Stimulated activated CD8-positive, alpha-beta memory T cell treated with anti-CD3 and anti-CD28 coated beads, Interleukin-7, amount 100 ng/mL, for 48 hours (primary cell): ENCODE results near the gene SCAMP4.

ENCODE experiments used
- DNase-seq, 2 donors: peaks; one replicate each; pipeline ENCODE4 v3.0.0-alpha.2; 2020; ENCODE audit warnings: low read depth in 1 of 2; ENCODE audit errors: extremely low read depth in 1 of 2

Gene SCAMP4

GRCh38 chr19:1905110-1905862 lies at the start of gene SCAMP4, which contains the start of gene ADAT3:
Gene SCAMP4 (plus strand): TSS chr19:1905399. CDS start chr19:1915020, 9,621 bp downstream.
Gene ADAT3 (plus strand): TSS chr19:1905399. CDS start chr19:1912048, 6,649 bp downstream.
- DNase-seq: peak; percentile 98 to 99

- no peak for DNase-seq
Observed at GRCh38 chr19:1855828-1856255, 49.4 kb upstream of the SCAMP4 start.

- DNase-seq: no peak
Observed at GRCh38 chr19:1856345-1856697, 48.9 kb upstream of the SCAMP4 start.

- no peak for DNase-seq
Observed at GRCh38 chr19:1856698-1857603, 48.2 kb upstream of the SCAMP4 start.

- DNase-seq: no peak
Observed at GRCh38 chr19:1857648-1858326, 47.4 kb upstream of the SCAMP4 start.

- DNase-seq: no peak
Observed at GRCh38 chr19:1858412-1859081, 46.7 kb upstream of the SCAMP4 start.

GRCh38 chr19:1859331-1859781 lies 45.8 kb upstream of the SCAMP4 start:
- DNase-seq: no peak

GRCh38 chr19:1860042-1860775 lies 45.0 kb upstream of the SCAMP4 start:
- DNase-seq: no peak

GRCh38 chr19:1860821-1861598 lies 44.2 kb upstream of the SCAMP4 start:
- DNase-seq: no peak

- DNase-seq: no peak
Observed at GRCh38 chr19:1861599-1862031, 43.6 kb upstream of the SCAMP4 start.

- DNase-seq: no peak
Observed at GRCh38 chr19:1862068-1862423, 43.2 kb upstream of the SCAMP4 start.

- DNase-seq: no peak
Observed at GRCh38 chr19:1862424-1863327, 42.5 kb upstream of the SCAMP4 start.

- DNase-seq: no peak
Observed at GRCh38 chr19:1863328-1863637, 41.9 kb upstream of the SCAMP4 start, which contains the start of gene KLF16. Gene KLF16 (minus strand): TSS chr19:1863579. CDS start chr19:1863497, 82 bp downstream.

- peak; percentile 90 to 92 for DNase-seq
Observed at GRCh38 chr19:1863638-1864479, 41.3 kb upstream of the SCAMP4 start.

- no peak for DNase-seq
Observed at GRCh38 chr19:1864480-1865171, 40.6 kb upstream of the SCAMP4 start.

- DNase-seq: no peak
Observed at GRCh38 chr19:1865172-1866010, 39.8 kb upstream of the SCAMP4 start.
